Ishikawa (cell line): ENCODE data around the gene CLDN6.
A peak's percentile ranks its signal among the peaks of the same experiment; 100 is the strongest.

Experiments used
- CEBPB ChIP-seq: IDR thresholded peaks from 2 replicates; pipeline ENCODE4 v1.6.1; 2012
- CREB1 ChIP-seq: IDR thresholded peaks from 2 replicates; pipeline ENCODE4 v1.6.1; 2012; ENCODE audit warnings: low read depth
- EGR1 ChIP-seq: IDR thresholded peaks from 2 replicates; pipeline ENCODE4 v1.6.1; 2012
- EP300 ChIP-seq: IDR thresholded peaks from 2 replicates; pipeline ENCODE4 v1.6.1; 2012; ENCODE audit warnings: borderline replicate concordance
- FOXM1 ChIP-seq: IDR thresholded peaks from 2 replicates; pipeline ENCODE4 v1.6.1; 2012; ENCODE audit warnings: low read depth, borderline replicate concordance
- NFIC ChIP-seq: IDR thresholded peaks from 2 replicates; pipeline ENCODE4 v1.6.1; 2012
- RAD21 ChIP-seq: IDR thresholded peaks from 2 replicates; pipeline ENCODE4 v1.6.1; 2012; ENCODE audit warnings: low read depth
- TAF1 ChIP-seq: IDR thresholded peaks from 2 replicates; pipeline ENCODE4 v1.6.1; 2012; ENCODE audit warnings: low read depth, mild to moderate bottlenecking
- TCF12 ChIP-seq: IDR thresholded peaks from 2 replicates; pipeline ENCODE4 v1.6.1; 2012; ENCODE audit warnings: low read depth
- TEAD4 ChIP-seq: IDR thresholded peaks from 2 replicates; pipeline ENCODE4 v1.6.1; 2012
- YY1 ChIP-seq: IDR thresholded peaks from 2 replicates; pipeline ENCODE4 v1.6.1; 2012; ENCODE audit warnings: low read depth
- ZBTB7A ChIP-seq: IDR thresholded peaks from 2 replicates; pipeline ENCODE4 v1.6.1; 2012; ENCODE audit warnings: low read depth
- TF ChIP-seq, protein P1 (sequence below): IDR thresholded peaks from 2 replicates; pipeline ENCODE4 v1.6.1; 2012; ENCODE audit warnings: low read depth, mild to moderate bottlenecking
- TF ChIP-seq, protein P2 (sequence below): IDR thresholded peaks from 2 replicates; pipeline ENCODE4 v1.6.1; 2012
- TF ChIP-seq, protein P3 (sequence below): IDR thresholded peaks from 2 replicates; pipeline ENCODE4 v1.6.1; 2012

CLDN6 gene

DNA sequence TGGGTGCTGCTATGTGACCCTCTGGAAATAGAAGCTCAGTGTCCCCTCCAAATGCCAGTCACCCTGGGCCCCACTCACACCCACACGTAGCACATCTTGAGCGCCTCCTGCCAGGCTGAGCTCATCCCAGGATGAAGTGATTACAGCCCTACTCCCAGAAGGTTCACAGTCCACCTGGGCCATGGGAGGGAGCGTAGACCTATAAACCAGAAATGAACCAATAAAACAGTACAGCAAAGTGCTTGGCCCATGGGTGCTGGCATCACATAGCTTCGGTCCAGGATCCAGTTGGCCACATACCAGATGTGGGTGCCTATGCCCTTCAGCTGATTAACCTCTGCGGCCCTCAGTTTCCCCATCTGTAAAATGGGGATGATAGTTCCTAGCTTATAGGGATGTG is 20.9 kb upstream of the CLDN6 start:
- TF ChIP-seq TCF12 (no peak), FOXM1 (no peak), YY1 (no peak), EP300 (no peak), TAF1 (no peak), CREB1 (no peak), TEAD4 (no peak), ZBTB7A (no peak), RAD21 (no peak)
- TF ChIP-seq, protein P1, sequence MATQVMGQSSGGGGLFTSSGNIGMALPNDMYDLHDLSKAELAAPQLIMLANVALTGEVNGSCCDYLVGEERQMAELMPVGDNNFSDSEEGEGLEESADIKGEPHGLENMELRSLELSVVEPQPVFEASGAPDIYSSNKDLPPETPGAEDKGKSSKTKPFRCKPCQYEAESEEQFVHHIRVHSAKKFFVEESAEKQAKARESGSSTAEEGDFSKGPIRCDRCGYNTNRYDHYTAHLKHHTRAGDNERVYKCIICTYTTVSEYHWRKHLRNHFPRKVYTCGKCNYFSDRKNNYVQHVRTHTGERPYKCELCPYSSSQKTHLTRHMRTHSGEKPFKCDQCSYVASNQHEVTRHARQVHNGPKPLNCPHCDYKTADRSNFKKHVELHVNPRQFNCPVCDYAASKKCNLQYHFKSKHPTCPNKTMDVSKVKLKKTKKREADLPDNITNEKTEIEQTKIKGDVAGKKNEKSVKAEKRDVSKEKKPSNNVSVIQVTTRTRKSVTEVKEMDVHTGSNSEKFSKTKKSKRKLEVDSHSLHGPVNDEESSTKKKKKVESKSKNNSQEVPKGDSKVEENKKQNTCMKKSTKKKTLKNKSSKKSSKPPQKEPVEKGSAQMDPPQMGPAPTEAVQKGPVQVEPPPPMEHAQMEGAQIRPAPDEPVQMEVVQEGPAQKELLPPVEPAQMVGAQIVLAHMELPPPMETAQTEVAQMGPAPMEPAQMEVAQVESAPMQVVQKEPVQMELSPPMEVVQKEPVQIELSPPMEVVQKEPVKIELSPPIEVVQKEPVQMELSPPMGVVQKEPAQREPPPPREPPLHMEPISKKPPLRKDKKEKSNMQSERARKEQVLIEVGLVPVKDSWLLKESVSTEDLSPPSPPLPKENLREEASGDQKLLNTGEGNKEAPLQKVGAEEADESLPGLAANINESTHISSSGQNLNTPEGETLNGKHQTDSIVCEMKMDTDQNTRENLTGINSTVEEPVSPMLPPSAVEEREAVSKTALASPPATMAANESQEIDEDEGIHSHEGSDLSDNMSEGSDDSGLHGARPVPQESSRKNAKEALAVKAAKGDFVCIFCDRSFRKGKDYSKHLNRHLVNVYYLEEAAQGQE: no peak
- TF ChIP-seq, protein P2, sequence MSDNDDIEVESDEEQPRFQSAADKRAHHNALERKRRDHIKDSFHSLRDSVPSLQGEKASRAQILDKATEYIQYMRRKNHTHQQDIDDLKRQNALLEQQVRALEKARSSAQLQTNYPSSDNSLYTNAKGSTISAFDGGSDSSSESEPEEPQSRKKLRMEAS: no peak
- TF ChIP-seq, protein P3, sequence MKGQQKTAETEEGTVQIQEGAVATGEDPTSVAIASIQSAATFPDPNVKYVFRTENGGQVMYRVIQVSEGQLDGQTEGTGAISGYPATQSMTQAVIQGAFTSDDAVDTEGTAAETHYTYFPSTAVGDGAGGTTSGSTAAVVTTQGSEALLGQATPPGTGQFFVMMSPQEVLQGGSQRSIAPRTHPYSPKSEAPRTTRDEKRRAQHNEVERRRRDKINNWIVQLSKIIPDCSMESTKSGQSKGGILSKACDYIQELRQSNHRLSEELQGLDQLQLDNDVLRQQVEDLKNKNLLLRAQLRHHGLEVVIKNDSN: no peak

DNA sequence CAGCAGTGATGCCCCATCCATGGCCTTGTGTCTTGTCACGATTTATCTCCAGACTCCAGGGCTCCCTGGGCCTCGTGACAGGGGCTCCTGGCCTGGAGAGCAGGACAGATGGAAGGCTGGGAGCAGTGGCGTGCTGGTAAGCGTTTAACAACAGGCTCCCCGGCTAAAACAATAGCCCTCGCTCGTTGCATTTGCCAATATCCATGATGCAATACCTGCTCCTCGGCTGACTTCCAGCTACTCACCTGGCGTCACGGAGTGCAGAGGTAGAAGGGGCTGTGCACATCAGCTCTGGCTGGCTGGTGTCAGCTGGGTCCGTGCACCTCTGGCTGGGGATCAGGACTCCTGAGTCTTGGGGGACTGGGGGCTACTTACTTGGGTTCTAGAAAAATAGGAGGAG is 20.3 kb upstream of the CLDN6 start:
- peak; percentile 98 for TF ChIP-seq CEBPB
- TF ChIP-seq, protein P3: peak; percentile 27; the same call in 1 of the 2 replicates
- TF ChIP-seq NFIC: peak; percentile 88
- TF ChIP-seq TCF12: 0 out of 2 replicates have a peak, but pooled peaks have one; percentile 23
- TF ChIP-seq EP300: 0 out of 2 replicates have a peak, but pooled peaks have one; percentile 23
- no peak for TF ChIP-seq CREB1
- TF ChIP-seq EGR1: no peak
- TF ChIP-seq, protein P1: no peak
- 0 out of 2 replicates have a peak, but pooled peaks have one; percentile 14 for TF ChIP-seq TEAD4

DNA sequence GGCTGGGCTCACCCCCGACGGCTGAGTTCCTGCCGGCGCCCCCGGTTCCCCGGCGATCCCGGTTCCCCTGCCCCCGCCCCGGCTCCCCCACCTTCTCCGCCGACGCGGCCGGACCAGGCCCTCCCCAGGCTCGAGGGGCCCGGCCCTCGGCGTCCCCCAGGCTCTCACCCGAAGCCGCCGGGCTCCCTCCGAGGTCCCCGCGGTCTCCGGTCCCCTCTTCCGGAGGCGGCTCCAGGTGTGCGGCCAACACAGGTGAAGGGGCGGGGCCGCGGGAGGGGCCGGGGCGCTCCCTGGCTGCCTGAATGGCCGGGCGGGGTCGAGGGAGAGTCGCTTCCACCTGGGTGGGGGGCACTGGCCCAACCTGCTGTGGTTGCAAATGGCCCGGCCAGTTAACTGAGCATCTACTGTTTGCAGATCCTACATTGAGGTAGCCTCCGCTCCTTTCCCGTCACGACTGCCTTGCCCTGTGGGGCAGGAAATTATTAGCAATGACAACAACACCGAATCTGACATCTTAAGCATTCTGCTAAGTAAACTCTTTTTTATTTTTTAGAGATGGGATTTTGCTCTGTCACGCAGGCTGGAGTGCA is 18.8 kb upstream of the CLDN6 start, which contains the start of gene BICDL2:
Gene BICDL2 (minus strand): TSS at position 219 of the 590 bp plus-strand sequence. CDS start 1,448 bp downstream, outside the sequence.
- TF ChIP-seq EGR1 (no peak), TAF1 (peak; percentile 40; the same call in 1 of the 2 replicates), ZBTB7A (peak; percentile 8; the same call in 1 of the 2 replicates), CEBPB (no peak), YY1 (no peak), FOXM1 (no peak), CREB1 (no peak), TCF12 (0 out of 2 replicates have a peak, but pooled peaks have one; percentile 17), RAD21 (no peak)
- TF ChIP-seq, protein P2: no peak
- TF ChIP-seq, protein P1: no peak
- TF ChIP-seq, protein P3: no peak
